ENCODE results near the gene CYB5B.
"Not testable (repeated sequence)": the region's sequence is repeated elsewhere in the genome, so short reads cannot be mapped to it uniquely, and the experiment has no call there.

The CYB5B gene

GRCh38 chr16:69410219-69410990 is 14.0 kb upstream of the CYB5B start:
- no peak for DNase-seq (ENCODE audit: low read depth)

GRCh38 chr16:69411064-69411985 is 13.1 kb upstream of the CYB5B start:
- no peak for DNase-seq (ENCODE audit: low read depth)

GRCh38 chr16:69412287-69412686 is 12.1 kb upstream of the CYB5B start:
- DNase-seq (ENCODE audit: low read depth) = no peak

GRCh38 chr16:69413045-69413664 is 11.3 kb upstream of the CYB5B start:
- no peak for DNase-seq (ENCODE audit: low read depth)

GRCh38 chr16:69417520-69418199 is 6.8 kb upstream of the CYB5B start:
- DNase-seq (ENCODE audit: low read depth) = no peak

GRCh38 chr16:69419956-69420355 is 4.5 kb upstream of the CYB5B start:
- DNase-seq (ENCODE audit: low read depth) = no peak

GRCh38 chr16:69423189-69423588 is 1.2 kb upstream of the CYB5B start:
- no peak for DNase-seq (ENCODE audit: low read depth)

GRCh38 chr16:69424935-69425784 is 741 bp downstream of the CYB5B start:
- no peak for DNase-seq (ENCODE audit: low read depth)

GRCh38 chr16:69428652-69429051 is 4.2 kb downstream of the CYB5B start:
- DNase-seq (ENCODE audit: low read depth) = no peak

- DNase-seq (ENCODE audit: low read depth) = not testable (repeated sequence)
Measured at GRCh38 chr16:69429058-69429640, 4.7 kb downstream of the CYB5B start.

GRCh38 chr16:69431948-69432468 is 7.6 kb downstream of the CYB5B start:
- DNase-seq (ENCODE audit: low read depth) = no peak

- no peak for DNase-seq (ENCODE audit: low read depth)
Measured at GRCh38 chr16:69434066-69434465, 9.6 kb downstream of the CYB5B start.

- DNase-seq (ENCODE audit: low read depth) = no peak
Measured at GRCh38 chr16:69435977-69436820, 11.8 kb downstream of the CYB5B start.

GRCh38 chr16:69436896-69437295 is 12.5 kb downstream of the CYB5B start:
- no peak for DNase-seq (ENCODE audit: low read depth)

GRCh38 chr16:69438465-69438864 is 14.0 kb downstream of the CYB5B start:
- no peak for DNase-seq (ENCODE audit: low read depth)

GRCh38 chr16:69440250-69440649 is 15.8 kb downstream of the CYB5B start:
- DNase-seq (ENCODE audit: low read depth) = no peak

- DNase-seq (ENCODE audit: low read depth) = not testable (repeated sequence)
Measured at GRCh38 chr16:69441030-69441429, 16.6 kb downstream of the CYB5B start.

GRCh38 chr16:69443927-69444631 is 19.7 kb downstream of the CYB5B start:
- DNase-seq (ENCODE audit: low read depth) = no peak

Data from fibroblast of the conjunctiva (primary cell).